Activated T-cell treated with anti-CD3 and anti-CD28 coated beads, Interleukin-2, amount 50 U/mL, for 72 hours (primary cell): ENCODE measurements around the gene TMEM63B. TPM values are rescaled to one million over a fixed set of nuclear protein-coding genes. Genes with fewer than 3 reads are reported as not detected.
"Not testable (repeated sequence)": the region's sequence is repeated elsewhere in the genome, so short reads cannot be mapped to it uniquely, and the experiment has no call there.

Experiments used
- ATAC-seq, 2 donors: fragments of 150-1000 bp; cut with Tn5 transposase; replicated peaks in 1 of 2; 2 replicates each; pipeline ENCODE4 v1.10.0; 2021; ENCODE audit warnings: moderate library complexity in 2 of 2, mild to moderate bottlenecking in 1 of 2
- DNase-seq, 2 donors: peaks; one replicate each; pipeline ENCODE4 v3.0.0; 2021 to 2022; ENCODE audit warnings: mixed read lengths in 1 of 2
- H3K27ac Mint-ChIP-seq: one replicate; pipeline ENCODE4 v1.8.0; 2022; ENCODE audit warnings: mild to moderate bottlenecking, moderate library complexity, mixed read lengths
- H3K27me3 Mint-ChIP-seq: one replicate; pipeline ENCODE4 v1.8.0; 2022; ENCODE audit warnings: low read depth, mixed read lengths
- H3K36me3 Mint-ChIP-seq, 2 donors: one replicate each; pipeline ENCODE4 v1.8.0; 2022; ENCODE audit warnings: mixed read lengths in 2 of 2, mild to moderate bottlenecking in 1 of 2; ENCODE audit not compliant: insufficient read depth in 2 of 2
- H3K4me1 Mint-ChIP-seq: one replicate; pipeline ENCODE4 v1.8.0; 2022; ENCODE audit warnings: low read depth, mixed read lengths
- H3K4me3 Mint-ChIP-seq, 2 donors: one replicate each; pipeline ENCODE4 v1.8.0; 2022; ENCODE audit warnings: mild to moderate bottlenecking in 2 of 2, mixed read lengths in 2 of 2, moderate library complexity in 2 of 2
- H3K9me3 Mint-ChIP-seq, 2 donors: one replicate each; pipeline ENCODE4 v1.8.0; 2022; ENCODE audit warnings: mixed read lengths in 2 of 2
- total RNA-seq, 2 donors: library from RNA; stranded (reverse); gene quantifications; one replicate each; pipeline ENCODE4 v1.2.3, GENCODE V29; 2022

TMEM63B gene
- total RNA-seq, 2 donors from 2014 or later = 16.3 to 17.9 TPM

DNA sequence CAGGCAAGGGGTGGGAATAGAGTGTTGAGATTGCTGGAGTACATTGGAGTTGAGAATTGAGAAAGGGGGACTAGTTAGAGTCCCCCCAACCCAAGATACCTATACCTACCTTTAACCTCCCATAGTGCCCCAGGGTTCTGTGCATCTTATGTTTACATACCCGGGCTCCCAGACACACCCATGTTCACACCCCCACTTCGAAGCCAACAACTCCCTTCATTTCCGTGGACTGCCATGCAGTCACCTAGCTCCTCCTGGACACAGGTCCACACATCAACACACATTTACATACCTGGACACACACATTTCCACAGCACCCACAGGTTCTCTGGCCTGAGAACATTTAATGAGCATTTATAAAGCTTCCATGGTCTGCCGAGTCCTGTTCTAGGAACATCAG, 5.1 kb downstream of the TMEM63B start:
- Mint-ChIP-seq H3K4me1 (peaks cover 23% of the 10 kb centered on the region), H3K27me3 (no peaks in the 10 kb centered on the region), H3K9me3 (no peaks in the 10 kb centered on the region), H3K36me3 (peaks cover 0 to 3% of the 10 kb centered on the region in 2 donors), H3K27ac (no peak overlapping the region), H3K4me3 (no peak overlapping the region)
- no peak for DNase-seq
- ATAC-seq = no peak

- peaks cover 0 to 3% of the 10 kb centered on the region in 2 donors for H3K36me3 Mint-ChIP-seq
- ATAC-seq = no peak
- H3K9me3 Mint-ChIP-seq = no peaks in the 10 kb centered on the region
- DNase-seq = no peak
- no peak overlapping the region for H3K27ac Mint-ChIP-seq
- H3K4me1 Mint-ChIP-seq = peaks cover 20% of the 10 kb centered on the region
- no peaks in the 10 kb centered on the region for H3K27me3 Mint-ChIP-seq
- no peak overlapping the region for H3K4me3 Mint-ChIP-seq
Observed at GRCh38 chr6:44133003-44133931, 5.9 kb downstream of the TMEM63B start.

DNA sequence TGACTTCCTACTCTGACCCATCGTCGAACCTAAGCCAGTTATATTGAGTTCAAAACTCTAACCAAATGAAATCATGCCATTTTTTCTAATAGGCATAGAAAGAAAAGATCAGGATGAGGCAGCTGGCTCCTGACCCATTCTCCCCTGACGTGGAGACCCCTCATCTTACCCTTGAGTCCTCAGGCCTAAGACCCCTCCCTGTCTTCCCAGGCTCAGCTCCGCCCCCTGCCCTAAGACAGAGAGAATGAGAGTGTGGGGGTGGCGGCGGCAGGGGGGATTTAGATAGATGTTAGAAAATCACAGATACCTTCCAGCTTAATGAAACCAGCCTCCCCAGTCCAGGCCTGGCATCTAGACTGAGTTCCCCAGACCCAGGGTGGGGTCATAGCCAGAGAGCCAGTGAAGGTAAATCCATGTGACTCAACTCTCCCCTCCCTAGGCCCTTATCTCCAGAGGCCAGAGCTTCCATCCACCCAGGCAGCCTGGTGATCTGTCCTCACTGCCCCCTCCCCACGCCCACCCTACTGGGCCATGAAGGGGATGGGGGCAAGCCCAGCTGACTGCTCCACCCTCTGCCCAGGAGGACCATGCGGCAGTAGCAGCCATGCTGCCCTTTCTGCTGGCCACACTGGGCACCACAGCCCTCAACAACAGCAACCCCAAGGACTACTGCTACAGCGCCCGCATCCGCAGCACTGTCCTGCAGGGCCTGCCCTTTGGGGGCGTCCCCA, 6.8 kb downstream of the TMEM63B start:
- H3K4me1 Mint-ChIP-seq = peaks cover 15% of the 10 kb centered on the region
- no peak overlapping the region for H3K27ac Mint-ChIP-seq
- DNase-seq = no peak

DNA sequence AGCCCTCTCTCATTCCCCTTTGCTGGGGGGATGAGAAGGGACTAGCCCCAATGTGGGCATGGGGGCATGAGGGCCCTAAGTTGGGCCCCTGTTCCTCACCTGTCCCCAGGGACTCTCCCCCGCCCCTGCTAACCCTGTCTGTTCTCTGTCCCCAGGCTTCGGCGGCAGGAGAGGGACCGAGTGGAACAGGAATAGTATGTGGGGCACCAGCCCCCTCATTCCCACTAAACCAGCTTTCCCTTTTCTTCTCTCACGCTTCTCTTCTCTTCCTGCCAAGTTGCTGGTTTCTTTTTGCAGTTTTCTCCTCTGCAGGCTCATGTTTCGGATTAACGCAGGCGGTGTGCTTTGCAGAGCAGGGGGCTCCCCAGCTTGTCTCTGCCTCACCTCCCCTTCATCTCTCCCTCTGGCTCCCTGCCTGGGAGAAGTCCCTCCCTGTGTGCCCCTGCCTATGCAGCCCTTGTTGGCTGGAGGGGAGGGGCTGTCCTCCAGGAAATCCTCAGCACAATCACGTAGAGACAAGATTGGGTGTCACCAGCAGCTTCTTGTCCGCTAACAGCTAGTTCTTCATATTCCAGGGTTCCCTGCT, 7.9 kb downstream of the TMEM63B start:
- H3K4me3 Mint-ChIP-seq = no peak overlapping the region
- no peaks in the 10 kb centered on the region for H3K27me3 Mint-ChIP-seq
- H3K9me3 Mint-ChIP-seq = no peaks in the 10 kb centered on the region
- peaks cover 15% of the 10 kb centered on the region for H3K4me1 Mint-ChIP-seq
- H3K36me3 Mint-ChIP-seq = peaks cover 0 to 5% of the 10 kb centered on the region in 2 donors
- ATAC-seq (no peak), DNase-seq (no peak)
- H3K27ac Mint-ChIP-seq = no peak overlapping the region

More for the DNA sequence above, 6.8 kb downstream of the TMEM63B start:
- H3K9me3 Mint-ChIP-seq = no peaks in the 10 kb centered on the region
- H3K36me3 Mint-ChIP-seq = peaks cover 0 to 3% of the 10 kb centered on the region in 2 donors
- ATAC-seq = no peak
- H3K27me3 Mint-ChIP-seq = no peaks in the 10 kb centered on the region
- H3K4me3 Mint-ChIP-seq = no peak overlapping the region

GRCh38 chr6:44135875-44136274, 8.5 kb downstream of the TMEM63B start:
- DNase-seq (no peak), ATAC-seq (no peak)
- H3K27me3 Mint-ChIP-seq = no peaks in the 10 kb centered on the region
- peaks cover 0 to 7% of the 10 kb centered on the region in 2 donors for H3K36me3 Mint-ChIP-seq
- no peak overlapping the region for H3K27ac Mint-ChIP-seq
- H3K4me1 Mint-ChIP-seq = peaks cover 15% of the 10 kb centered on the region
- H3K4me3 Mint-ChIP-seq = no peak overlapping the region
- H3K9me3 Mint-ChIP-seq = no peaks in the 10 kb centered on the region

- DNase-seq (no peak), ATAC-seq (no peak)
- H3K9me3 Mint-ChIP-seq = no peaks in the 10 kb centered on the region
- no peaks in the 10 kb centered on the region for H3K27me3 Mint-ChIP-seq
- H3K4me1 Mint-ChIP-seq = peaks cover 3% of the 10 kb centered on the region
- H3K36me3 Mint-ChIP-seq = peaks cover 0 to 7% of the 10 kb centered on the region in 2 donors
- H3K27ac Mint-ChIP-seq = no peak overlapping the region
- no peak overlapping the region for H3K4me3 Mint-ChIP-seq
Observed at GRCh38 chr6:44138717-44139350, 11.5 kb downstream of the TMEM63B start.

GRCh38 chr6:44139351-44139743, 12.0 kb downstream of the TMEM63B start:
- Mint-ChIP-seq H3K4me1 (no peaks in the 10 kb centered on the region), H3K4me3 (no peak overlapping the region), H3K27ac (no peak overlapping the region), H3K36me3 (peaks cover 0 to 7% of the 10 kb centered on the region in 2 donors), H3K27me3 (no peaks in the 10 kb centered on the region), H3K9me3 (no peaks in the 10 kb centered on the region)
- ATAC-seq (no peak), DNase-seq (no peak)

DNA sequence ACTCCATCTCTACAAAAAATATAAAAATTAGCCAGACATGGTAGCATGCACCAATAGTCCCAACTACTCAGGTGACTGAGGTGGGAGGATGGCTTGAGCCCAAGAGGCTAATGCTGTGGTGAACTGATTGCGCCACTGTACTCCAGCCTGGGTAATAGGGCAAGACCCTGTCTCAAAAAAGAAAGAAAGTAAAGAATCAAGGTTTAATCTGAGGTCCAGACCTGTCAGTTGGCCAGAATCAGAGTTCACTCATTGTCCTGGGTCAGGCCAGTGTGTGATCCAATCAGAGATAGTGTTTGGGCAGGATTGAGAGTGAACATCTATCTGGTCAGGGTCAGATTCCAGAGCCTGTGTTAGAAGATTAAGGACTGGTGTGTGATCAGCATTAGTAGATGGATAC, 15.5 kb downstream of the TMEM63B start:
- Mint-ChIP-seq H3K36me3 (peaks cover 0 to 4% of the 10 kb centered on the region in 2 donors), H3K4me1 (no peaks in the 10 kb centered on the region), H3K9me3 (no peaks in the 10 kb centered on the region), H3K4me3 (no peak overlapping the region), H3K27me3 (no peaks in the 10 kb centered on the region), H3K27ac (no peak overlapping the region)
- DNase-seq = no peak
- no peak for ATAC-seq

- DNase-seq (no peak), ATAC-seq (no peak)
- no peak overlapping the region for H3K4me3 Mint-ChIP-seq
- no peaks in the 10 kb centered on the region for H3K27me3 Mint-ChIP-seq
- no peaks in the 10 kb centered on the region for H3K9me3 Mint-ChIP-seq
- no peak overlapping the region for H3K27ac Mint-ChIP-seq
- H3K36me3 Mint-ChIP-seq = peaks cover 0 to 4% of the 10 kb centered on the region in 2 donors
- no peaks in the 10 kb centered on the region for H3K4me1 Mint-ChIP-seq
Observed at GRCh38 chr6:44143731-44144130, 16.4 kb downstream of the TMEM63B start.

DNA sequence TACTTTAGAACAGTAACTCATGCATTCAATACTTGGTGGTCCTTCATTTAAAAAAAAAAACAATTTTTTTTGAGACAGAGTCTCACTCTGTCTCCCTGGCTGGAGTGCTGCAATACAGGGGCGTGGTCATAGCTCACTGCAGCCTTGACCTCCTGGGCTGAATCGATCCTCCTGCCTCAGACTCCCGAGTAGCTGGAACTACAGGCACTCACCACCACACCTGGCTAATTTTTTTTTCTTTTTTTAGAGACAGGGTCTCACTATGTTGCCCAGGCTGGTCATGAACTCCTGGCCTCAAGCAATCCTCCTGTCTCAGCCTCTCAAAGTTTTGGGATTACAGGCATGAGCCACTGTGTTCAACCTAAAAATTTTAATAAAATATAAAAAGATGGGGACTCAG, 17.2 kb downstream of the TMEM63B start:
- H3K4me3 Mint-ChIP-seq, H3K4me1 Mint-ChIP-seq, DNase-seq, ATAC-seq, H3K27ac Mint-ChIP-seq, H3K36me3 Mint-ChIP-seq, H3K9me3 Mint-ChIP-seq, H3K27me3 Mint-ChIP-seq: not testable (repeated sequence)

- H3K36me3 Mint-ChIP-seq = peaks cover 0 to 2% of the 10 kb centered on the region in 2 donors
- no peak overlapping the region for H3K27ac Mint-ChIP-seq
- peaks cover 5% of the 10 kb centered on the region for H3K4me1 Mint-ChIP-seq
- no peak overlapping the region for H3K4me3 Mint-ChIP-seq
- DNase-seq = no peak
- no peak for ATAC-seq
- H3K27me3 Mint-ChIP-seq = no peaks in the 10 kb centered on the region
- H3K9me3 Mint-ChIP-seq = no peaks in the 10 kb centered on the region
Observed at GRCh38 chr6:44145839-44146238, 18.5 kb downstream of the TMEM63B start.

DNA sequence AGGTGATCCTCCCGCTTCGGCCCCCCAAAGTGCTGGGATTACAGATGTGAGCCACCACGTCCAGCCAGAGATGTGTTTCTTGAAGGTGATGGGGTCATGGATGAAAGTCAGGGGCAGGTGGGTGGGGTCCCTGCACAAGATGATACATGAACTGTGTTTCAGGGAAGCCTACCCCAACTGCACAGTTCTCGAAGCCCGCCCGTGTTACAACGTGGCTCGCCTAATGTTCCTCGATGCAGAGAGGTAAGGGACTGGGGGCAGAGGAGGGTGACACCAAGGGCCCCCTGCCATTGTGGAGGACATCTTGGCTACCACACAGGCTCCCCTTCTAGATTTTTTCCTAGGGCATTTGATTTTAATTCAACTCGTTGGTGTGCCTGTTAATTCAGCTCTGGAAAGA, 19.3 kb downstream of the TMEM63B start:
- H3K9me3 Mint-ChIP-seq = no peaks in the 10 kb centered on the region
- peaks cover 11% of the 10 kb centered on the region for H3K4me1 Mint-ChIP-seq
- H3K27me3 Mint-ChIP-seq = no peaks in the 10 kb centered on the region
- no peak for DNase-seq
- no peak overlapping the region for H3K27ac Mint-ChIP-seq
- ATAC-seq = no peak
- H3K36me3 Mint-ChIP-seq = peaks cover 0 to 2% of the 10 kb centered on the region in 2 donors
- no peak overlapping the region for H3K4me3 Mint-ChIP-seq

DNA sequence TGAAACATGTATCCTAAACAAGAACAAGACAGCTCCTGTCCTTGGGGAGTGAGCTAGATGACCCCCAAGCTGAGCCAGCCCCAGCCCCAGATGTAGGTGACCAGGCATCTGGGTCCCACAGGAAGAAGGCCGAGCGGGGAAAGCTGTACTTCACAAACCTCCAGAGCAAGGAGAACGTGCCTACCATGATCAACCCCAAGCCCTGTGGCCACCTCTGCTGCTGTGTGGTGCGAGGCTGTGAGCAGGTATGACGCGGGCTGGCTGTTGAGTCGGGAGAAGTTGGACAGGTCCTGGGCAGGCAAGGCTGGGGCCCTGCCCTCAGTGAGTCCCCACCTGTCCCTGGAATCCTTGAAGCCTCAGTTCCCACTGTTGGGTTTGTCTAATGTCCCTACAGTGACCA, 19.9 kb downstream of the TMEM63B start:
- Mint-ChIP-seq H3K4me1 (peaks cover 12% of the 10 kb centered on the region), H3K9me3 (no peaks in the 10 kb centered on the region), H3K4me3 (no peak overlapping the region), H3K27ac (no peak overlapping the region), H3K36me3 (peaks cover 0 to 2% of the 10 kb centered on the region in 2 donors), H3K27me3 (no peaks in the 10 kb centered on the region)
- ATAC-seq (no peak), DNase-seq (no peak)
